Osteoblast (primary cell): Measurements from ENCODE around the gene ENPP5. TPM values are rescaled to one million over a fixed set of nuclear protein-coding genes. Genes with fewer than 3 reads are reported as not detected.

Experiments used
- DNase-seq: peaks from one replicate; pipeline ENCODE4 v3.0.0; 2011; ENCODE audit warnings: low spot score, mixed read lengths; ENCODE audit not compliant: insufficient read length; ENCODE audit errors: missing footprints
- H2AFZ ChIP-seq: 2 replicates; pipeline ENCODE4 v1.6.0; 2011; ENCODE audit warnings: mild to moderate bottlenecking, low read length
- H3K27ac ChIP-seq: 2 replicates; pipeline ENCODE4 v1.5.1; 2011; ENCODE audit warnings: mild to moderate bottlenecking, low read depth, low read length, moderate library complexity
- H3K27me3 ChIP-seq: 2 replicates; pipeline ENCODE4 v1.6.0; 2012; ENCODE audit warnings: mild to moderate bottlenecking, control low read depth, inconsistent platforms, low read length, moderate library complexity; ENCODE audit not compliant: insufficient read depth
- H3K36me3 ChIP-seq: 2 replicates; pipeline ENCODE4 v1.5.1; 2011; ENCODE audit warnings: mild to moderate bottlenecking, low read length, control low read depth, moderate library complexity; ENCODE audit not compliant: insufficient read depth
- H3K4me1 ChIP-seq: 2 replicates; pipeline ENCODE4 v1.5.1; 2011; ENCODE audit warnings: mild to moderate bottlenecking, low read length, control low read depth, moderate library complexity; ENCODE audit not compliant: insufficient read depth
- H3K4me2 ChIP-seq: 2 replicates; pipeline ENCODE4 v1.6.0; 2011; ENCODE audit warnings: mild to moderate bottlenecking, low read length; ENCODE audit not compliant: insufficient read depth
- H3K4me3 ChIP-seq: fragments of 200-600 bp; sonication (generic); 3 replicates; pipeline ENCODE4 v1.5.1; 2012; ENCODE audit warnings: mild to moderate bottlenecking, low read length, inconsistent platforms; ENCODE audit not compliant: insufficient read depth
- H3K79me2 ChIP-seq: 2 replicates; pipeline ENCODE4 v1.6.0; 2012; ENCODE audit warnings: mild to moderate bottlenecking, low read length, control low read depth, inconsistent platforms; ENCODE audit not compliant: insufficient read depth
- H3K9me3 ChIP-seq: 2 replicates; pipeline ENCODE4 v1.5.1; 2011; ENCODE audit warnings: low read depth, low read length, control low read depth
- H4K20me1 ChIP-seq: 2 replicates; pipeline ENCODE4 v1.6.0; 2012; ENCODE audit warnings: mild to moderate bottlenecking, low read length, control low read depth; ENCODE audit not compliant: insufficient read depth
- total RNA-seq: library from RNA; depleted of rRNA; stranded (reverse); fragments of >200 nt; gene quantifications from 2 replicates; pipeline ENCODE4 v1.2.3, GENCODE V29; 2012
- TF ChIP-seq, protein P1 (sequence below): IDR thresholded peaks from 2 replicates; pipeline ENCODE4 v1.5.1; 2011; ENCODE audit warnings: mild to moderate bottlenecking, low read depth, low read length, moderate library complexity; ENCODE audit errors: extremely low read depth

Gene ENPP5, protein sequence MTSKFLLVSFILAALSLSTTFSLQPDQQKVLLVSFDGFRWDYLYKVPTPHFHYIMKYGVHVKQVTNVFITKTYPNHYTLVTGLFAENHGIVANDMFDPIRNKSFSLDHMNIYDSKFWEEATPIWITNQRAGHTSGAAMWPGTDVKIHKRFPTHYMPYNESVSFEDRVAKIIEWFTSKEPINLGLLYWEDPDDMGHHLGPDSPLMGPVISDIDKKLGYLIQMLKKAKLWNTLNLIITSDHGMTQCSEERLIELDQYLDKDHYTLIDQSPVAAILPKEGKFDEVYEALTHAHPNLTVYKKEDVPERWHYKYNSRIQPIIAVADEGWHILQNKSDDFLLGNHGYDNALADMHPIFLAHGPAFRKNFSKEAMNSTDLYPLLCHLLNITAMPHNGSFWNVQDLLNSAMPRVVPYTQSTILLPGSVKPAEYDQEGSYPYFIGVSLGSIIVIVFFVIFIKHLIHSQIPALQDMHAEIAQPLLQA
- 2.5 and 5.3 TPM in 2 replicates for total RNA-seq

DNA sequence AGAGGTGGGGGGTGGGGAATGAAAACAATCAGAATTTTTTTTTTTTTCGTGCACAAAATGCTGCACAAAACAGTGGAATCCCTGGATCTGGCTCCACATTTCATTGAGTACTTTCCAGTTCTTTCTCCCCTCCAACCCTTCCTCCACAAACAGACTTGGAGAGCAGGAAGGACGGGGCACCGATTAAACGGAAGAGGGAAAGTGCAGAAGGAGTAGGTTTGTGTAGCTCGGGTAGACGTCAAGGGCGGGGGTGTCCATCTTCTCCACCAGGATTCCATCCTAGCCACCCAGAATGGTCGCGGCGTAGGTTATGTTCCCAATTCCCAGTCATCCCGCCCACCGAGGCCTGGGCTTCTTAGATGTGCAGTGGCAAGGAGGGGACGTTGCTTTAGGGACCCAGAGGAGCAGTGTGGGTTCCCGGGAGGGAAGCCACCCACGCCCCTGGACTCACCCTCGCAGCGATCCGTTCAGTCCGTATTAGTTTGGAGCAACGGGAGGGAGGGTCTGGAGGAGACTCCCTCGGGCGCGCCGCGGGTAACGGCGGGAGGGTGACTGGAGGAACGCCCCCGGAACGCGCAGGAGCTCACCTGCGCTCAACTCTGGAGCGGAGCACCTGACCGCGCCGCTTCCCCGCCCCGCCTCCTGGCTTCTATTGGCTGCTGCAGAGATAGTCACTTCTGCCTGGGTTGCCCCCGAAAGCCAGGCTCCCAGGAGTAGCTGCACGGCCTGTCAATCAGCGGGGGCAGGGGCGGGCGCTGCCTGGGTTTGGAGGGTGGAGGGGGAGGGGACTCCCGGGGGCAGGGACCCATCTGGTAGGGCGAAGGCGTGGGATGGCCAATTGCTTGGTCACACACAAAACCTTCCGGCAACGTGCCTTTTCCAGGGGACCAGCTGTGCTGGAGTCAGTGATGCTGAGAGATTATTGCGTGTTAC is at the start of gene ENPP5:
ENPP5 (minus strand) TSS at position 624 of the 933 bp plus-strand sequence. CDS start 2,718 bp downstream, outside the sequence.
- TF ChIP-seq, protein P1, sequence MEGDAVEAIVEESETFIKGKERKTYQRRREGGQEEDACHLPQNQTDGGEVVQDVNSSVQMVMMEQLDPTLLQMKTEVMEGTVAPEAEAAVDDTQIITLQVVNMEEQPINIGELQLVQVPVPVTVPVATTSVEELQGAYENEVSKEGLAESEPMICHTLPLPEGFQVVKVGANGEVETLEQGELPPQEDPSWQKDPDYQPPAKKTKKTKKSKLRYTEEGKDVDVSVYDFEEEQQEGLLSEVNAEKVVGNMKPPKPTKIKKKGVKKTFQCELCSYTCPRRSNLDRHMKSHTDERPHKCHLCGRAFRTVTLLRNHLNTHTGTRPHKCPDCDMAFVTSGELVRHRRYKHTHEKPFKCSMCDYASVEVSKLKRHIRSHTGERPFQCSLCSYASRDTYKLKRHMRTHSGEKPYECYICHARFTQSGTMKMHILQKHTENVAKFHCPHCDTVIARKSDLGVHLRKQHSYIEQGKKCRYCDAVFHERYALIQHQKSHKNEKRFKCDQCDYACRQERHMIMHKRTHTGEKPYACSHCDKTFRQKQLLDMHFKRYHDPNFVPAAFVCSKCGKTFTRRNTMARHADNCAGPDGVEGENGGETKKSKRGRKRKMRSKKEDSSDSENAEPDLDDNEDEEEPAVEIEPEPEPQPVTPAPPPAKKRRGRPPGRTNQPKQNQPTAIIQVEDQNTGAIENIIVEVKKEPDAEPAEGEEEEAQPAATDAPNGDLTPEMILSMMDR, result no peak
- Histone ChIP-seq H3K4me1 (peaks cover 8% of the 10 kb centered on the region), H3K27ac (no peak within 1 kb of the TSS), H2AFZ (peak within 1 kb of the TSS; percentile 82), H4K20me1 (no peaks in the 10 kb centered on the region), H3K9me3 (no peaks in the 10 kb centered on the region), H3K4me2 (peak within 1 kb of the TSS; percentile 79), H3K27me3 (peaks cover 45% of the 10 kb centered on the region), H3K4me3 (peak within 1 kb of the TSS; percentile 69), H3K79me2 (no peaks in the 10 kb centered on the region), H3K36me3 (no peaks in the 10 kb centered on the region)
- DNase-seq, result peak; percentile 78

DNA sequence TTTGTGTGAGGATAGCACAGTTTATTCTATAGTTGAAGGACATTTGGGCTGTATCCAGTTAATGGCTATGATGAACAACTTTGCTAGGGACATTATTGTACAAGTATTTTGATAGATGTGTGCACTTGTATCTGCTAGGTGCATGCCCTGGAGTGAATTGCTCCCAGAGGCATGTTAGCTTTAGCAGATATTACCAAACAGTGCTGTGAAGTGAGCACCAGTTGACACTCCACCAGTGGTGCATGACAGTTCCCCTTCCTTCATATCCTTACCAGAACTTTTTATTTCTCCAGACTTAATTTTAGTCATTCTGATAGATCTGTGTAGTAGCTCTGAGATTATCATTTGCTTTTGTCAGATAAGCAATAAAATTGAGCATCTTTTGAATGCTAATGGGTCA is 48.9 kb upstream of the ENPP5 start:
- no peaks in the 10 kb centered on the region for H4K20me1 ChIP-seq
- H3K4me1 ChIP-seq, result no peaks in the 10 kb centered on the region
- H3K9me3 ChIP-seq, result no peaks in the 10 kb centered on the region
- DNase-seq, result no peak
- no peak overlapping the region for H3K4me2 ChIP-seq
- H3K79me2 ChIP-seq, result no peaks in the 10 kb centered on the region
- H3K4me3 ChIP-seq, result no peak overlapping the region
- H3K27ac ChIP-seq, result no peak overlapping the region
- no peak overlapping the region for H2AFZ ChIP-seq
- TF ChIP-seq, protein P1, result no peak
- H3K27me3 ChIP-seq, result peaks cover 3% of the 10 kb centered on the region
- H3K36me3 ChIP-seq, result no peaks in the 10 kb centered on the region

DNA sequence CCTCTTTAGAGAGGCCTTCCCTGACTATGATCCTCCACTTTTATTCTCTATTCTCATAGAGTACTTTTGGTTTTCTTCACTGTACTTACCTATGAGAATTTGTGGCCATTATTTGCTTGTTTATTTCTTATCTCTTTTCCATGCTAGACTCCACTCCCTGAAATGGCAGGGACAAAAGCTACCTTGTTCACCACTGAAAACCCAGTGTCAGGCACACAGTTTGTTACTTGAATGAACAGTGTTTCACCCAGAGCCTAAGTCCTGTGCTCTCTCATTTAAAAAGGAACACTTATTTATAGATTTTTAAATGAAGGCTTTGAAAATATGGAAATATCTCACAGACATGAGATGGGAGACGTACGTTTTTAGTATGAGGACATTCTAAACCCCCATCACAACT is 47.7 kb upstream of the ENPP5 start:
- Histone ChIP-seq H3K4me2 (no peak overlapping the region), H4K20me1 (no peaks in the 10 kb centered on the region), H3K79me2 (no peaks in the 10 kb centered on the region), H3K27ac (no peak overlapping the region), H3K27me3 (peaks cover 5% of the 10 kb centered on the region), H3K36me3 (no peaks in the 10 kb centered on the region), H3K4me3 (no peak overlapping the region), H3K9me3 (no peaks in the 10 kb centered on the region), H2AFZ (no peak overlapping the region), H3K4me1 (no peaks in the 10 kb centered on the region)
- TF ChIP-seq, protein P1, result no peak
- no peak for DNase-seq

DNA sequence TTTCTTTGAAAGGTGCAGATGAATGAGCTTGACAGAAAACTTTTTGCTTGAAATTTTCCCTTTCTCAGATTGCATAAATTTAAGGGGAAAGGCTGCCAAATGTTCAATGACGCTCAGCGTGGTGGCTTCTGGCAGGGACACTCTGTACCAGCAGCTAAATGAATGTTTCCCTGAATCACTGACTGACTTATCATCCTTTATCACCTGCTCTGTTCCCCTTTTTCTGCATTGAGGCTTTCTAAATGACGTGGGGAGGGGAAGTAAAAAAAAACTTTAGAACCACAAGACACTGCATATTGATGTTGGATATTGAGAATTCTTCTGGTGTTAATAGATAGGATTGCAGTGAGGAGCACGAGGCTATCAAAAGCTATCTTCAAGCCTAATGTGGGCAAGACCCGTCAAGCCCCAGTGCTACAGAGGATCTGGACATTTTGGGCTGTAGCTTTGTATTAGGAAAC is 46.9 kb upstream of the ENPP5 start:
- Histone ChIP-seq H3K4me1 (no peaks in the 10 kb centered on the region), H3K27me3 (peaks cover 5% of the 10 kb centered on the region), H2AFZ (no peak overlapping the region), H3K4me3 (no peak overlapping the region), H3K79me2 (no peaks in the 10 kb centered on the region), H3K36me3 (no peaks in the 10 kb centered on the region), H4K20me1 (no peaks in the 10 kb centered on the region), H3K9me3 (no peaks in the 10 kb centered on the region), H3K27ac (no peak overlapping the region), H3K4me2 (no peak overlapping the region)
- DNase-seq, result peak; percentile 49
- TF ChIP-seq, protein P1, result no peak
